HepG2 (cell line): ENCODE data around the gene UBAP2. TPM values are rescaled to one million over a fixed set of nuclear protein-coding genes. Genes with fewer than 3 reads are reported as not detected.

Experiments
- DNMT3B ChIP-seq: conservative IDR thresholded peaks from 2 replicates; pipeline ENCODE4 v1.6.1; 2016; ENCODE audit warnings: missing biosample characterization, control low read depth
- ISX ChIP-seq: sonication (generic); formaldehyde crosslinking; conservative IDR thresholded peaks from 2 replicates; pipeline ENCODE4 v1.5.0; 2020; ENCODE audit warnings: missing genetic modification reagents
- MZF1 ChIP-seq: sonication (generic); formaldehyde crosslinking; IDR thresholded peaks from 2 replicates; pipeline ENCODE4 v1.8.1; 2023; ENCODE audit warnings: mild to moderate bottlenecking, missing genetic modification reagents, borderline replicate concordance
- RXRA ChIP-seq: sonication (generic); formaldehyde crosslinking; IDR thresholded peaks from 2 replicates; pipeline ENCODE4 v1.5.1; 2020; ENCODE audit warnings: missing genetic modification reagents
- ZNF333 ChIP-seq: sonication (generic); formaldehyde crosslinking; IDR thresholded peaks from 2 replicates; pipeline ENCODE4 v1.4.0; 2020; ENCODE audit warnings: mild to moderate bottlenecking, missing genetic modification reagents, borderline replicate concordance
- ZNF589 ChIP-seq: sonication (generic); formaldehyde crosslinking; conservative IDR thresholded peaks from 2 replicates; pipeline ENCODE4 v1.8.0; 2022; ENCODE audit warnings: mild to moderate bottlenecking, moderate library complexity, missing genetic modification reagents
- ZNF660 ChIP-seq: sonication (generic); formaldehyde crosslinking; IDR thresholded peaks from 2 replicates; pipeline ENCODE4 v1.5.1; 2020; ENCODE audit warnings: mild to moderate bottlenecking, low read depth, missing genetic modification reagents, borderline replicate concordance
- ZNF776 ChIP-seq: sonication (generic); formaldehyde crosslinking; IDR thresholded peaks from 2 replicates; pipeline ENCODE4 v1.4.0; 2020; ENCODE audit warnings: mild to moderate bottlenecking, missing genetic modification reagents
- polyA plus RNA-seq, 8 experiments: library from polyadenylated mRNA; depleted of rRNA in 3 of 8; stranded (reverse) in 7 of 8; unstranded in 1 of 8; fragments of >200 nt; fragmentation: Illumina TruSeq in 4 of 8; extraction: Trizol in 4 of 8; gene quantifications; 2 replicates each; pipeline versions ENCODE4 v1.2.1 to v1.2.3, GENCODE V29; 2011 to 2016; ENCODE audit warnings: low read depth in 4 of 8, missing spikeins in 1 of 8, mixed read lengths in 1 of 8; ENCODE audit not compliant: insufficient read depth in 1 of 8
- total RNA-seq, 5 experiments: library from RNA; depleted of rRNA; stranded (reverse); fragments of >200 nt; fragmentation: Illumina TruSeq; extraction: Trizol; gene quantifications; 2 replicates each; pipeline ENCODE4 v1.2.3, GENCODE V29; 2016; ENCODE audit warnings: low read depth in 1 of 5
- TF ChIP-seq, protein P1 (sequence below): sonication (generic); formaldehyde crosslinking; IDR thresholded peaks from 2 replicates; pipeline ENCODE4 v1.5.0; 2020; ENCODE audit warnings: mild to moderate bottlenecking, missing genetic modification reagents, borderline replicate concordance
- TF ChIP-seq, protein P2 (sequence below): sonication (generic); formaldehyde crosslinking; IDR thresholded peaks from 2 replicates; pipeline ENCODE4 v1.4.0; 2020; ENCODE audit warnings: missing genetic modification reagents, borderline replicate concordance
- TF ChIP-seq, protein P3 (sequence below): sonication (generic); formaldehyde crosslinking; IDR thresholded peaks from 2 replicates; pipeline ENCODE4 v1.4.0; 2020; ENCODE audit warnings: missing genetic modification reagents
- TF ChIP-seq, protein P4 (sequence below): sonication (generic); formaldehyde crosslinking; IDR thresholded peaks from 2 replicates; pipeline ENCODE4 v1.4.0; 2020; ENCODE audit warnings: mild to moderate bottlenecking, missing genetic modification reagents

The UBAP2 gene
- total and polyA plus RNA-seq, 2 of the 13 experiments (the other 11 are each of a cell fraction or from before 2014, with no cell fraction given): 19.0 to 22.0 TPM

DNA sequence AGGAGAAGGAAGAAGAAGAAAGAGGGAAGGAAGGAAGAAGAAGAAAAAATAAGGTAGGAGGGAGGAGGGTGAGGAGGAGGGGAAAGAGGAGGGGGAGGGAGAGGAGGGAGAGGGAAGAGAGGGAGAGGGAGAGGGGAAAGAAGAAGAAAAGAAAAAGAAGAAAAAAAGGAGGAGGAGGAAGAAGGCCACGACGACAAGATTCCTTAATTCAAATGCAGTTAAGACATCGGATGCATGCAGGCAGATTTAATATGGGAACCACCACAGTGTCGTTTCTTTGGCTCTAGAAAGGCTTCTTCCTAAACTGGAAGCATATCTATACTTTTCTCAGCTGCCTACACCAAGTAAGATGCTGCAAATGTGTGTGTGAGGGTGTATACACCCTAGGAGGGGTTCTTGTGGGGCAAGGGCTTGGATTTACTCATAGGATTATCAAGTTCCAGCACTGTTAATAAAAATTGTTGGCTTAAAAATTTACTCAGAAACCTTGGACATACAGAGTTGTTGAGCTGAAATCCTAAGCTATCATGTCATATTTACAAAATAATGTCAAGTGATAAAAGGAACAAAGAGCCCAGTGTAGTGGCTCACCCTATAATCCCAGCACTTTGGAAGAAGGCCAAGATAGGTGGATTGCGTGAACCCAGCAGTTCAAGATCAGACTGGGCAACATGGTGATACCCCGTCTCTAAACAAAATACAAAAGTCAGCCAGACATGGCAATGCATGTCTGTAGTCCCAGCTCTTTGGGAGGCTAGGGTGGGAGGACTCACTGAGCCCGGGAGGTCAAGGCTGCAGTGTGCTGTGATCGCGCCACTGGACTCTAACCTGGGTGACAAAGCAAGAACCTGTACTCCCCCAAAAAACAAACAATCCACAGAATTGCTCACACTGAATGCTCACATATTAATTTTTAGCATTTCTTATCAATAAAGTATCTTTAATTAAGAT, 108.5 kb downstream of the UBAP2 start (continued):
- TF ChIP-seq MZF1 (CRISPR knock-in tag) (no peak), ZNF776 (CRISPR knock-in tag) (no peak), ZNF589 (CRISPR knock-in tag) (peak; percentile 62; the same call in 1 of the 2 replicates), ZNF660 (no peak), ZNF333 (CRISPR knock-in tag) (no peak), RXRA (peak; percentile 98), ISX (CRISPR knock-in tag) (no peak), DNMT3B (CRISPR knock-in tag) (no peak)
- TF ChIP-seq, protein P1, sequence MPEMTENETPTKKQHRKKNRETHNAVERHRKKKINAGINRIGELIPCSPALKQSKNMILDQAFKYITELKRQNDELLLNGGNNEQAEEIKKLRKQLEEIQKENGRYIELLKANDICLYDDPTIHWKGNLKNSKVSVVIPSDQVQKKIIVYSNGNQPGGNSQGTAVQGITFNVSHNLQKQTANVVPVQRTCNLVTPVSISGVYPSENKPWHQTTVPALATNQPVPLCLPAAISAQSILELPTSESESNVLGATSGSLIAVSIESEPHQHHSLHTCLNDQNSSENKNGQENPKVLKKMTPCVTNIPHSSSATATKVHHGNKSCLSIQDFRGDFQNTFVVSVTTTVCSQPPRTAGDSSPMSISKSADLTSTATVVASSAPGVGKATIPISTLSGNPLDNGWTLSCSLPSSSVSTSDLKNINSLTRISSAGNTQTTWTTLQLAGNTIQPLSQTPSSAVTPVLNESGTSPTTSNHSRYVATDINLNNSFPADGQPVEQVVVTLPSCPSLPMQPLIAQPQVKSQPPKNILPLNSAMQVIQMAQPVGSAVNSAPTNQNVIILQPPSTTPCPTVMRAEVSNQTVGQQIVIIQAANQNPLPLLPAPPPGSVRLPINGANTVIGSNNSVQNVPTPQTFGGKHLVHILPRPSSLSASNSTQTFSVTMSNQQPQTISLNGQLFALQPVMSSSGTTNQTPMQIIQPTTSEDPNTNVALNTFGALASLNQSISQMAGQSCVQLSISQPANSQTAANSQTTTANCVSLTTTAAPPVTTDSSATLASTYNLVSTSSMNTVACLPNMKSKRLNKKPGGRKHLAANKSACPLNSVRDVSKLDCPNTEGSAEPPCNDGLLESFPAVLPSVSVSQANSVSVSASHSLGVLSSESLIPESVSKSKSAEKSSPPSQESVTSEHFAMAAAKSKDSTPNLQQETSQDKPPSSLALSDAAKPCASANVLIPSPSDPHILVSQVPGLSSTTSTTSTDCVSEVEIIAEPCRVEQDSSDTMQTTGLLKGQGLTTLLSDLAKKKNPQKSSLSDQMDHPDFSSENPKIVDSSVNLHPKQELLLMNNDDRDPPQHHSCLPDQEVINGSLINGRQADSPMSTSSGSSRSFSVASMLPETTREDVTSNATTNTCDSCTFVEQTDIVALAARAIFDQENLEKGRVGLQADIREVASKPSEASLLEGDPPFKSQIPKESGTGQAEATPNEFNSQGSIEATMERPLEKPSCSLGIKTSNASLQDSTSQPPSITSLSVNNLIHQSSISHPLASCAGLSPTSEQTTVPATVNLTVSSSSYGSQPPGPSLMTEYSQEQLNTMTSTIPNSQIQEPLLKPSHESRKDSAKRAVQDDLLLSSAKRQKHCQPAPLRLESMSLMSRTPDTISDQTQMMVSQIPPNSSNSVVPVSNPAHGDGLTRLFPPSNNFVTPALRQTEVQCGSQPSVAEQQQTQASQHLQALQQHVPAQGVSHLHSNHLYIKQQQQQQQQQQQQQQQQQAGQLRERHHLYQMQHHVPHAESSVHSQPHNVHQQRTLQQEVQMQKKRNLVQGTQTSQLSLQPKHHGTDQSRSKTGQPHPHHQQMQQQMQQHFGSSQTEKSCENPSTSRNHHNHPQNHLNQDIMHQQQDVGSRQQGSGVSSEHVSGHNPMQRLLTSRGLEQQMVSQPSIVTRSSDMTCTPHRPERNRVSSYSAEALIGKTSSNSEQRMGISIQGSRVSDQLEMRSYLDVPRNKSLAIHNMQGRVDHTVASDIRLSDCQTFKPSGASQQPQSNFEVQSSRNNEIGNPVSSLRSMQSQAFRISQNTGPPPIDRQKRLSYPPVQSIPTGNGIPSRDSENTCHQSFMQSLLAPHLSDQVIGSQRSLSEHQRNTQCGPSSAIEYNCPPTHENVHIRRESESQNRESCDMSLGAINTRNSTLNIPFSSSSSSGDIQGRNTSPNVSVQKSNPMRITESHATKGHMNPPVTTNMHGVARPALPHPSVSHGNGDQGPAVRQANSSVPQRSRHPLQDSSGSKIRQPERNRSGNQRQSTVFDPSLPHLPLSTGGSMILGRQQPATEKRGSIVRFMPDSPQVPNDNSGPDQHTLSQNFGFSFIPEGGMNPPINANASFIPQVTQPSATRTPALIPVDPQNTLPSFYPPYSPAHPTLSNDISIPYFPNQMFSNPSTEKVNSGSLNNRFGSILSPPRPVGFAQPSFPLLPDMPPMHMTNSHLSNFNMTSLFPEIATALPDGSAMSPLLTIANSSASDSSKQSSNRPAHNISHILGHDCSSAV (CRISPR knock-in tag): no peak
- TF ChIP-seq, protein P2, sequence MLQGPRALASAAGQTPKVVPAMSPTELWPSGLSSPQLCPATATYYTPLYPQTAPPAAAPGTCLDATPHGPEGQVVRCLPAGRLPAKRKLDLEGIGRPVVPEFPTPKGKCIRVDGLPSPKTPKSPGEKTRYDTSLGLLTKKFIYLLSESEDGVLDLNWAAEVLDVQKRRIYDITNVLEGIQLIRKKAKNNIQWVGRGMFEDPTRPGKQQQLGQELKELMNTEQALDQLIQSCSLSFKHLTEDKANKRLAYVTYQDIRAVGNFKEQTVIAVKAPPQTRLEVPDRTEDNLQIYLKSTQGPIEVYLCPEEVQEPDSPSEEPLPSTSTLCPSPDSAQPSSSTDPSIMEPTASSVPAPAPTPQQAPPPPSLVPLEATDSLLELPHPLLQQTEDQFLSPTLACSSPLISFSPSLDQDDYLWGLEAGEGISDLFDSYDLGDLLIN (CRISPR knock-in tag): no peak
- TF ChIP-seq, protein P3, sequence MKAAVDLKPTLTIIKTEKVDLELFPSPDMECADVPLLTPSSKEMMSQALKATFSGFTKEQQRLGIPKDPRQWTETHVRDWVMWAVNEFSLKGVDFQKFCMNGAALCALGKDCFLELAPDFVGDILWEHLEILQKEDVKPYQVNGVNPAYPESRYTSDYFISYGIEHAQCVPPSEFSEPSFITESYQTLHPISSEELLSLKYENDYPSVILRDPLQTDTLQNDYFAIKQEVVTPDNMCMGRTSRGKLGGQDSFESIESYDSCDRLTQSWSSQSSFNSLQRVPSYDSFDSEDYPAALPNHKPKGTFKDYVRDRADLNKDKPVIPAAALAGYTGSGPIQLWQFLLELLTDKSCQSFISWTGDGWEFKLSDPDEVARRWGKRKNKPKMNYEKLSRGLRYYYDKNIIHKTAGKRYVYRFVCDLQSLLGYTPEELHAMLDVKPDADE (CRISPR knock-in tag): no peak
- TF ChIP-seq, protein P4, sequence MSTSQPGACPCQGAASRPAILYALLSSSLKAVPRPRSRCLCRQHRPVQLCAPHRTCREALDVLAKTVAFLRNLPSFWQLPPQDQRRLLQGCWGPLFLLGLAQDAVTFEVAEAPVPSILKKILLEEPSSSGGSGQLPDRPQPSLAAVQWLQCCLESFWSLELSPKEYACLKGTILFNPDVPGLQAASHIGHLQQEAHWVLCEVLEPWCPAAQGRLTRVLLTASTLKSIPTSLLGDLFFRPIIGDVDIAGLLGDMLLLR: no peak
